ENCODE measurements around the gene AFAP1L1. TPM values are rescaled to one million over a fixed set of nuclear protein-coding genes. Genes with fewer than 3 reads are reported as not detected.

The AFAP1L1 gene
- total and polyA plus RNA-seq, 2 of the 13 experiments (the other 11 are each of a cell fraction or from before 2014, with no cell fraction given), result 0.38 to 1.0 TPM

GRCh38 chr5:149345147-149345891, 73.7 kb downstream of the AFAP1L1 start, which contains the start of gene GRPEL2 (continued):
- TF ChIP-seq PAXIP1 (CRISPR knock-in tag; conservative IDR thresholded peaks at IDR 0.05), result peak; percentile 61; the same call in 1 of the 2 replicates
- TF ChIP-seq MTA3 (CRISPR knock-in tag; IDR thresholded peaks at IDR 0.05), result no peak
- TF ChIP-seq MXD4 (CRISPR knock-in tag; IDR thresholded peaks at IDR 0.05), result peak; percentile 77
- TF ChIP-seq ISX (CRISPR knock-in tag; conservative IDR thresholded peaks at IDR 0.05), result peak; percentile 63; the same call in 1 of the 2 replicates
- TF ChIP-seq FOXJ3 (CRISPR knock-in tag; IDR thresholded peaks at IDR 0.05; ENCODE audit: borderline replicate concordance), result peak; percentile 71; the same call in 1 of the 2 replicates
- TF ChIP-seq PATZ1 (CRISPR knock-in tag; IDR thresholded peaks at IDR 0.05), result no peak
- TF ChIP-seq HBP1 (CRISPR knock-in tag; IDR thresholded peaks at IDR 0.05; ENCODE audit: low read depth), result peak; percentile 21; the same call in 1 of the 2 replicates
- no peak for TF ChIP-seq HMGA1 (CRISPR knock-in tag; conservative IDR thresholded peaks at IDR 0.05)
- TF ChIP-seq, protein P1, sequence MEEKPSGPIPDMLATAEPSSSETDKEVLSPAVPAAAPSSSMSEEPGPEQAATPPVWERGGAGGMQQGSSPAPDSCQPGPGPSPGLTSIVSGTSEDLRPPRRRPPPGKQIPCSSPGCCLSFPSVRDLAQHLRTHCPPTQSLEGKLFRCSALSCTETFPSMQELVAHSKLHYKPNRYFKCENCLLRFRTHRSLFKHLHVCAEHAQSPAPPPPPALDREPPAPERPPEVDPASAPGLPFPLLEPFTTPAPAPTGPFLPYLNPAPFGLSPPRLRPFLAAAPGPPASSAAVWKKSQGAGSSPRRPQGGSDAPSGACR (CRISPR knock-in tag; IDR thresholded peaks at IDR 0.05), result peak; percentile 35; the same call in 1 of the 2 replicates
- TF ChIP-seq KAT2B (IDR thresholded peaks at IDR 0.05; ENCODE audit: borderline replicate concordance, low read depth, low read length), result no peak
- no peak for TF ChIP-seq CHCHD3 (CRISPR knock-in tag; IDR thresholded peaks at IDR 0.05)
- TF ChIP-seq RFX5 (IDR thresholded peaks at IDR 0.05; ENCODE audit: low read depth, low read length), result peak; percentile 54; the same call in 1 of the 2 replicates
- no peak for TF ChIP-seq SMARCE1 (IDR thresholded peaks at IDR 0.05; ENCODE audit: borderline replicate concordance)
- TF ChIP-seq, protein P2, sequence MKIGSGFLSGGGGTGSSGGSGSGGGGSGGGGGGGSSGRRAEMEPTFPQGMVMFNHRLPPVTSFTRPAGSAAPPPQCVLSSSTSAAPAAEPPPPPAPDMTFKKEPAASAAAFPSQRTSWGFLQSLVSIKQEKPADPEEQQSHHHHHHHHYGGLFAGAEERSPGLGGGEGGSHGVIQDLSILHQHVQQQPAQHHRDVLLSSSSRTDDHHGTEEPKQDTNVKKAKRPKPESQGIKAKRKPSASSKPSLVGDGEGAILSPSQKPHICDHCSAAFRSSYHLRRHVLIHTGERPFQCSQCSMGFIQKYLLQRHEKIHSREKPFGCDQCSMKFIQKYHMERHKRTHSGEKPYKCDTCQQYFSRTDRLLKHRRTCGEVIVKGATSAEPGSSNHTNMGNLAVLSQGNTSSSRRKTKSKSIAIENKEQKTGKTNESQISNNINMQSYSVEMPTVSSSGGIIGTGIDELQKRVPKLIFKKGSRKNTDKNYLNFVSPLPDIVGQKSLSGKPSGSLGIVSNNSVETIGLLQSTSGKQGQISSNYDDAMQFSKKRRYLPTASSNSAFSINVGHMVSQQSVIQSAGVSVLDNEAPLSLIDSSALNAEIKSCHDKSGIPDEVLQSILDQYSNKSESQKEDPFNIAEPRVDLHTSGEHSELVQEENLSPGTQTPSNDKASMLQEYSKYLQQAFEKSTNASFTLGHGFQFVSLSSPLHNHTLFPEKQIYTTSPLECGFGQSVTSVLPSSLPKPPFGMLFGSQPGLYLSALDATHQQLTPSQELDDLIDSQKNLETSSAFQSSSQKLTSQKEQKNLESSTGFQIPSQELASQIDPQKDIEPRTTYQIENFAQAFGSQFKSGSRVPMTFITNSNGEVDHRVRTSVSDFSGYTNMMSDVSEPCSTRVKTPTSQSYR (CRISPR knock-in tag; IDR thresholded peaks at IDR 0.05; ENCODE audit: borderline replicate concordance), result no peak
- peak; percentile 90 for TF ChIP-seq RBM39 (IDR thresholded peaks at IDR 0.05; ENCODE audit: low read depth, low read length, poor library complexity, severe bottlenecking)
- peak; percentile 93; the same call in 1 of the 2 replicates for TF ChIP-seq KLF12 (CRISPR knock-in tag; IDR thresholded peaks at IDR 0.05; ENCODE audit: borderline replicate concordance)
- no peak for TF ChIP-seq ZFP36 (IDR thresholded peaks at IDR 0.05; ENCODE audit: borderline replicate concordance, low read depth, low read length, partially characterized antibody)
- no peak for TF ChIP-seq MATR3 (CRISPR knock-in tag; IDR thresholded peaks at IDR 0.05)

Data from HepG2 (cell line).